Measurements from ENCODE around the gene COX20.

DNA sequence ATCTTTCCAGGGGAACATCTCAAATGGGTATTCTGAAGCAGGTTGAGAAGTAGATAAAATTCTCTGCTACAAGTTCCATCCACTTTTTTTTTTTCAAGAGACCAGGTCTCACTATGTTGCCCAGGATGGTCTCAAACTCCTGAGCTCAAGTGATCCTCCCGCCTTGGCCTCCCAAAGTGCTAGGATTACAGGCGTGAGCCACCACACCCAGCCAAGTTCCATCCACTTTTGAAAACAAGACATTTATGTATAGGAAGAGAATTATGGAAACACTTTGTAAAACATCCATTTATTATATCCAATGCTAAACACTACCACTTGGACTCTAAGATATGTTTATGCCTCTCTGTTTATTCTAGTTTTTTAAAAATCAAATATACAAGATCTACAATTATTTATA is 15.4 kb downstream of the COX20 start:
- TF ChIP-seq SUZ12 (IDR thresholded peaks at IDR 0.05; ENCODE audit: extremely low read depth, insufficient read depth, insufficient read length) (no peak), YY1 (IDR thresholded peaks at IDR 0.05; ENCODE audit: insufficient read depth, insufficient read length) (no peak), ZNF274 (IDR thresholded peaks at IDR 0.05; ENCODE audit: low read depth, low read length) (no peak)
